Measurements from ENCODE around the gene PGK1. TPM values are rescaled to one million over a fixed set of nuclear protein-coding genes. Genes with fewer than 3 reads are reported as not detected.
"Not testable (repeated sequence)": the region's sequence is repeated elsewhere in the genome, so short reads cannot be mapped to it uniquely, and the experiment has no call there.

PGK1 gene
- total RNA-seq, 1 donor from 2014 or later, result 250 TPM

- Histone ChIP-seq H3K4me3 (no peak overlapping the region), H3K9me3 (no peaks in the 10 kb centered on the region), H3K27me3 (no peaks in the 10 kb centered on the region), H3K36me3 (no peaks in the 10 kb centered on the region), H3K27ac (no peak overlapping the region), H3K4me1 (no peaks in the 10 kb centered on the region)
- no peak for DNase-seq
- ATAC-seq, result no peak
- intact Hi-C loops (cut with DNase I), result no loop called here
- no peak for TF ChIP-seq CTCF (IDR thresholded peaks at IDR 0.05)
Measured at GRCh38 chrX:78071331-78071730, 32.7 kb upstream of the PGK1 start.

GRCh38 chrX:78073147-78074077, 30.6 kb upstream of the PGK1 start:
- ATAC-seq; intact Hi-C loops (cut with DNase I); H3K4me1 ChIP-seq; DNase-seq; H3K27ac ChIP-seq; H3K36me3 ChIP-seq; H3K27me3 ChIP-seq; H3K9me3 ChIP-seq; H3K4me3 ChIP-seq: not testable (repeated sequence)

- Histone ChIP-seq H3K36me3 (no peaks in the 10 kb centered on the region), H3K27me3 (no peaks in the 10 kb centered on the region), H3K9me3 (no peaks in the 10 kb centered on the region), H3K27ac (no peak overlapping the region), H3K4me3 (no peak overlapping the region), H3K4me1 (no peaks in the 10 kb centered on the region)
- TF ChIP-seq CTCF (IDR thresholded peaks at IDR 0.05), result no peak
- DNase-seq, result no peak
- intact Hi-C loops (cut with DNase I), result no loop called here
- ATAC-seq, result no peak
Measured at GRCh38 chrX:78074088-78074487, 30.0 kb upstream of the PGK1 start.

GRCh38 chrX:78075787-78076389, 28.2 kb upstream of the PGK1 start:
- no peak for ATAC-seq
- Histone ChIP-seq H3K27ac (no peak overlapping the region), H3K36me3 (no peaks in the 10 kb centered on the region), H3K4me1 (no peaks in the 10 kb centered on the region), H3K9me3 (no peaks in the 10 kb centered on the region), H3K4me3 (no peak overlapping the region), H3K27me3 (no peaks in the 10 kb centered on the region)
- TF ChIP-seq CTCF (IDR thresholded peaks at IDR 0.05), result no peak
- intact Hi-C loops (cut with DNase I), result no loop called here
- no peak for DNase-seq

GRCh38 chrX:78081413-78081812, 22.6 kb upstream of the PGK1 start:
- H3K36me3 ChIP-seq; intact Hi-C loops (cut with DNase I); ATAC-seq: not testable (repeated sequence)

GRCh38 chrX:78092296-78092695, 11.8 kb upstream of the PGK1 start:
- TF ChIP-seq CTCF (IDR thresholded peaks at IDR 0.05), result no peak
- intact Hi-C loops (cut with DNase I), result no loop called here
- no peak for DNase-seq

More at GRCh38 chrX:78081413-78081812, 22.6 kb upstream of the PGK1 start:
- not testable (repeated sequence) for H3K4me3 ChIP-seq, DNase-seq, H3K4me1 ChIP-seq, H3K9me3 ChIP-seq, H3K27me3 ChIP-seq, H3K27ac ChIP-seq

More at GRCh38 chrX:78092296-78092695, 11.8 kb upstream of the PGK1 start:
- no peak for ATAC-seq
- H3K27me3 ChIP-seq, result no peaks in the 10 kb centered on the region
- H3K4me1 ChIP-seq, result no peaks in the 10 kb centered on the region
- H3K4me3 ChIP-seq, result no peak overlapping the region
- H3K9me3 ChIP-seq, result no peaks in the 10 kb centered on the region
- no peak overlapping the region for H3K27ac ChIP-seq
- H3K36me3 ChIP-seq, result no peaks in the 10 kb centered on the region

Data from upper lobe of right lung (tissue), 1 donor.